ENCODE results near the gene MEAK7.
A peak's percentile ranks its signal among the peaks of the same experiment; 100 is the strongest.

The MEAK7 gene

GRCh38 chr16:84511831-84512230, 7.4 kb upstream of the MEAK7 start:
- DNase-seq (ENCODE audit: low read depth in 2 of 2): no peak

GRCh38 chr16:84511180-84511800, 6.8 kb upstream of the MEAK7 start:
- peak; percentile 80 to 84 for DNase-seq (ENCODE audit: low read depth in 2 of 2)

GRCh38 chr16:84509032-84509950, 4.8 kb upstream of the MEAK7 start:
- DNase-seq (ENCODE audit: low read depth in 2 of 2): no peak

- no peak for DNase-seq (ENCODE audit: low read depth in 2 of 2)
Measured at GRCh38 chr16:84508502-84508901, 4.0 kb upstream of the MEAK7 start.

GRCh38 chr16:84507011-84507982, 2.8 kb upstream of the MEAK7 start:
- DNase-seq (ENCODE audit: low read depth in 2 of 2): no peak

- no peak for DNase-seq (ENCODE audit: low read depth in 2 of 2)
Measured at GRCh38 chr16:84505249-84506187, 1.1 kb upstream of the MEAK7 start.

GRCh38 chr16:84503751-84504395, 586 bp downstream of the MEAK7 start:
- DNase-seq (ENCODE audit: low read depth in 2 of 2): no peak

GRCh38 chr16:84502581-84502980, 1.9 kb downstream of the MEAK7 start:
- no peak for DNase-seq (ENCODE audit: low read depth in 2 of 2)

- no peak for DNase-seq (ENCODE audit: low read depth in 2 of 2)
Measured at GRCh38 chr16:84502075-84502474, 2.4 kb downstream of the MEAK7 start.

GRCh38 chr16:84501077-84501735, 3.3 kb downstream of the MEAK7 start:
- DNase-seq (ENCODE audit: low read depth in 2 of 2): no peak

GRCh38 chr16:84500531-84500930, 3.9 kb downstream of the MEAK7 start:
- no peak for DNase-seq (ENCODE audit: low read depth in 2 of 2)

- DNase-seq (ENCODE audit: low read depth in 2 of 2): no peak
Measured at GRCh38 chr16:84499638-84500037, 4.8 kb downstream of the MEAK7 start.

GRCh38 chr16:84498859-84499620, 5.4 kb downstream of the MEAK7 start:
- DNase-seq (ENCODE audit: low read depth in 2 of 2): no peak

- no peak for DNase-seq (ENCODE audit: low read depth in 2 of 2)
Measured at GRCh38 chr16:84498223-84498610, 6.2 kb downstream of the MEAK7 start.

- no peak for DNase-seq (ENCODE audit: low read depth in 2 of 2)
Measured at GRCh38 chr16:84497418-84498222, 6.8 kb downstream of the MEAK7 start.

GRCh38 chr16:84496991-84497390, 7.5 kb downstream of the MEAK7 start:
- DNase-seq (ENCODE audit: low read depth in 2 of 2): no peak

- DNase-seq (ENCODE audit: low read depth in 2 of 2): no peak
Measured at GRCh38 chr16:84495506-84495905, 9.0 kb downstream of the MEAK7 start.

GRCh38 chr16:84489131-84489530, 15.3 kb downstream of the MEAK7 start:
- no peak for DNase-seq (ENCODE audit: low read depth in 2 of 2)

Measured in activated CD4-positive, alpha-beta T cell treated with anti-CD3 and anti-CD28 coated beads for 24 hours (primary cell).